Muscle of back (tissue), 13 donors: ENCODE results near the gene TMPRSS11A. TPM values are rescaled to one million over a fixed set of nuclear protein-coding genes. Genes with fewer than 3 reads are reported as not detected.

Source experiments
- DNase-seq, 3 donors: peaks; one replicate each; pipeline versions ENCODE4 v3.0.0 to v3.0.0-alpha.2; 2013
- long read RNA-seq, 9 donors: transcript quantifications; one replicate each; lab custom pipeline, GENCODE V29; 2026
- polyA plus RNA-seq, 10 donors: library from polyadenylated mRNA; unstranded; fragments of 120-200 nt; gene quantifications; one replicate each; pipeline ENCODE4 v1.2.1, GENCODE V29; 2013; ENCODE audit not compliant: insufficient read length in 10 of 10

Gene TMPRSS11A
- polyA plus RNA-seq: under 1 TPM in 3 of 10 donors, not detected in 7; 0.07 to 0.09 (median 0.07) TPM
- long read RNA-seq, donor 1: 0 reads
- long read RNA-seq, donor 2: 0 reads
- long read RNA-seq, donor 3: 0 reads
- long read RNA-seq, donor 4: 0 reads
- long read RNA-seq, donor 5: 0 reads
- long read RNA-seq, donor 6: 0 reads
- long read RNA-seq, donor 7: 0 reads
- long read RNA-seq, donor 8: 0 reads
- long read RNA-seq, donor 9: 0 reads

GRCh38 chr4:67963356-67963755 lies at the start of gene TMPRSS11A:
Gene TMPRSS11A (minus strand): TSS chr4:67963493. CDS start chr4:67963393, 100 bp downstream.
- DNase-seq: no peak

- no peak for DNase-seq
Observed at GRCh38 chr4:68011684-68012083, 48.4 kb upstream of the TMPRSS11A start.

GRCh38 chr4:68002906-68003305 lies 39.6 kb upstream of the TMPRSS11A start:
- no peak for DNase-seq

- no peak for DNase-seq
Observed at GRCh38 chr4:67996127-67996526, 32.8 kb upstream of the TMPRSS11A start.

GRCh38 chr4:67988991-67989390 lies 25.7 kb upstream of the TMPRSS11A start:
- DNase-seq: peak in 1 of 3 donors; percentile 3

GRCh38 chr4:67983333-67983732 lies 20.0 kb upstream of the TMPRSS11A start:
- no peak for DNase-seq

- DNase-seq: no peak
Observed at GRCh38 chr4:67980512-67980911, 17.2 kb upstream of the TMPRSS11A start.

- DNase-seq: no peak
Observed at GRCh38 chr4:67973608-67974007, 10.3 kb upstream of the TMPRSS11A start.

GRCh38 chr4:67954890-67955289 lies 8.4 kb downstream of the TMPRSS11A start:
- no peak for DNase-seq

- no peak for DNase-seq
Observed at GRCh38 chr4:67941074-67941473, 22.2 kb downstream of the TMPRSS11A start.

- no peak for DNase-seq
Observed at GRCh38 chr4:67940506-67940905, 22.8 kb downstream of the TMPRSS11A start.

GRCh38 chr4:67939195-67939594 lies 24.1 kb downstream of the TMPRSS11A start:
- no peak for DNase-seq

- no peak for DNase-seq
Observed at GRCh38 chr4:67935888-67936287, 27.4 kb downstream of the TMPRSS11A start.

- no peak for DNase-seq
Observed at GRCh38 chr4:67934628-67935027, 28.7 kb downstream of the TMPRSS11A start.

GRCh38 chr4:67933755-67934154 lies 29.5 kb downstream of the TMPRSS11A start:
- no peak for DNase-seq

GRCh38 chr4:67933038-67933437 lies 30.3 kb downstream of the TMPRSS11A start:
- no peak for DNase-seq

- DNase-seq: no peak
Observed at GRCh38 chr4:67931256-67931655, 32.0 kb downstream of the TMPRSS11A start.

GRCh38 chr4:67929426-67929825 lies 33.9 kb downstream of the TMPRSS11A start:
- DNase-seq: peak in 1 of 3 donors; percentile 57

- DNase-seq: peak in 1 of 3 donors; percentile 33
Observed at GRCh38 chr4:67928546-67928945, 34.7 kb downstream of the TMPRSS11A start.

GRCh38 chr4:67927251-67927650 lies 36.0 kb downstream of the TMPRSS11A start:
- DNase-seq: no peak

- no peak for DNase-seq
Observed at GRCh38 chr4:67926485-67926884, 36.8 kb downstream of the TMPRSS11A start.

GRCh38 chr4:67922697-67923096 lies 40.6 kb downstream of the TMPRSS11A start:
- DNase-seq: peak; percentile 49 to 60 (median 50)

- peak in 1 of 3 donors; percentile 24 for DNase-seq
Observed at GRCh38 chr4:67918428-67918827, 44.9 kb downstream of the TMPRSS11A start.

GRCh38 chr4:67915400-67915966 lies 47.8 kb downstream of the TMPRSS11A start:
- DNase-seq: no peak
